Activated T-cell treated with anti-CD3 and anti-CD28 coated beads, Interleukin-2, amount 50 U/mL, for 1 hour (primary cell): ENCODE data around the gene RPL10A.
A peak's percentile ranks its signal among the peaks of the same experiment; 100 is the strongest.

Experiments
- DNase-seq: peaks from one replicate; pipeline ENCODE4 v3.0.0-alpha.2; 2020

Gene RPL10A

DNA sequence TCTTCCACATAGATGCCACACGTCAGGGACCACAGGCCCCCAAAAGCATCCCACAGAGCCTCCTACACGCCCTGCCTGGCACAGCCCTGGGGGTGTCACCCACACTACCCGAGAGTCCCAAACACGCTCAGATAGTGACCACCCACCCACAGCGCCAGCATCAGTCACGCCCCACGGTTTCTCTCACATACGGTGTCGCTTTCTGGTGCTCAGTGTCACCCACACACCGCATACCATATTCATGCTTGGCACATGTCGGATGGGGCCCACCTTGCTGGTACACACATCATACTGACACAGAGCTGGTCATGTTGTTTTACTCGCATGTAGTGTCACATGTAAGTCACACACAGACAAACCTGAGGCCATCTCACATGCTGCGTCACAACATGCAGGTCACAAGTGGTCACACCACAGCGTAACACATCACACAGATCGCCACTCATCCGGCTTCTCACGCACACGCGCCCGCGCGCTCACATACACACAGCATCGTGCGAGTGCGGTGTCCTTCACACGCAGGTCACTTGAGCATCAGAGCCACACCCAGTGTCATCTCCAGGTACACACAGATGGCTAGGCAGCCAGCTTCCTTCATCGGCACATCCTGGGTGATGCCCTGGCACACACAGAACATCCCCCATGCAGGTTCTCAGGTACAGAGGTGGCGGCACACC, 25.2 kb downstream of the RPL10A start:
- no peak for DNase-seq

DNA sequence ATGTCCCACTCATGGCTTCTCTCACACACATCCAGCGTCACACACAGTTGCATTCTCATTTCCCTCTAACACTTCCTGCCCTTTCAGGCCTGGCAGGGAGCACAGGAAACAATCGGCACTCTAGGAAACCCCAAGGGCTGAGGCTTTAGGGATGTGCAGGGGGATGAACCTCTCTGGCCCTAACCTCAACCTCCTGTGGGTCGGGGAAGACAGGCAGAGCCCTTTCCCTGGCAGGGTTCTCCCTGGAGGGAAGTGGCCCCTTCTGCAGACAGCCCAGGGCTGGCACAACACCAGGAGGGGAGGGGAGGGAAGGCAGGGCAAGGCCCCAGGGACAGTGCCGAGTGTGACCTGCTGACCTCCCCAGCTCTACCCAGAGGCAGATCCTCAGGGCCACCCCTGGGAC, 26.0 kb downstream of the RPL10A start:
- no peak for DNase-seq

DNA sequence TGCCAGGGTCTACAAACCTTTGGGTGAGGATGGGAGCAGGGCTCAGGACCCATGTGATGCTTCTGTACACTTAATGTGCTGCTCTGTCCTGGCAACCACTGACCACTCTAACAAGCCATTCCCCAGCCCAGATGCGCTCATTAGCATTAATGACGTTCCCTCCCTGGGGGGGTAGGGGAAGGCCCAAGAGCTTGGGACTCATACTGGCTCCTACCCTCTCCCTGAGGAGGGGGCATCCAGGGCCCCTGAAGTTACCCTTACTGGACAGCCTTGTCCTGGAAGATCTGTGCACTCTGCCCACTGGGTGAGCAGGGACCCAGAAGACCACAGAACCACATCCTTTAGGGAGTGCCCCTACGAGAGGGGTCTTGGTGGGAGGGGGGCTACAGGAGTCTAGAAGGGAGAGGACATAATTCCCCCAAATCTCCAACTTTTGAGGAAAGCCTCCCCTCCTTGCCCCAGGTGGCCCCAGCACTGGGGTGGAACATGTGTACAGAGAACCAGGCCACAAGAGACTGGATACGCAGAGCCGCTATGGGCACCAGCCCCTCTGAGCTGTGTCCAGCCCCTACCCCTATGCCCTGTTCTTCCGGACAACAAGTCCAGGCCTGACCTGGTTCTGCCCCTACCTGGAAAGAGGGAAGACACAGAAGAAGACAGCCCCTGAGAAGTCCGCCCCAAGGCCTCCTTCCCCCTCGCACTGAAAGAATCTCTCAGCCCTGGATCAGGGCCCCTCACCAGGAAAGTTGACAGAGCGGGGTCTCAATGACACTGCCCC, 27.2 kb downstream of the RPL10A start:
- no peak for DNase-seq

DNA sequence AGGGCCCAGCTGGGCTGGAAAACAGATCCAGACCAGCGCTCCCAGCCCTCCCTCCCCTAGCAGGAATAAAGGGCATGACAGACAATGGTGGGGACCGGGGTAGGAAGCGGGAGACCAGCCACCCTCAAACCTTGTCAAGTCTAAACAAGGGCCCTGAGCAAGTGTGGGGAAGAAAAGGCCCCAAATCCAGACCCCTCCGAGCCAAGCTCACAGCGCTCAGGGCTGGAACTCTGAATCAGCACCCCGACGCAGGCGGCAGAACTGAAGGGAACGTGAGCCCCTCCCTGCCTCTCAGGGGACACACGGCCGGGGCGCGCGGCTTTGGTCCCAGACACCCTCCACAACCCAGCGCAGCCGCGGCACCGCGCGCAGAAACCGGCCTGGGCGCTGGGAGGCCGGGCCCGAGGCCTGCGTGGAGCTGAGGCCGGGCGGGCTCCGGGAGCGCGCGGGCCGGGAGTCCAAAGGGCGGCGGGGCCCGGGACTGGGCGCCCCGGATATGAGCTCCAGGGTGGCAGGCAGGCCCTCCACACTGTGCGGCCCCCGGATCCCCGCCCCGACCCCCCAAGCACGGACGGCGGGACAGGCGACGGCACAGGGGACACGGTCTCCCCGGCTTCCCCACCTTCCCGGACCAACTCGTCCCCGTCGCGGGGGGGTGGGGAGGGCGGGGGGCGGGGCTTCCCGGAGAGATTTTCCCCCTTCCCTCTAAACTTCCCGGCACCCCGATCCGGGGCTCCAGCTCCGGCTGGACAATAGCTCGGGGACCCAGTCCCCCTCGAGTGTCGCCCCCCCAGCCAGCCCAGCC, 28.0 kb downstream of the RPL10A start:
- peak; percentile 35 for DNase-seq

DNA sequence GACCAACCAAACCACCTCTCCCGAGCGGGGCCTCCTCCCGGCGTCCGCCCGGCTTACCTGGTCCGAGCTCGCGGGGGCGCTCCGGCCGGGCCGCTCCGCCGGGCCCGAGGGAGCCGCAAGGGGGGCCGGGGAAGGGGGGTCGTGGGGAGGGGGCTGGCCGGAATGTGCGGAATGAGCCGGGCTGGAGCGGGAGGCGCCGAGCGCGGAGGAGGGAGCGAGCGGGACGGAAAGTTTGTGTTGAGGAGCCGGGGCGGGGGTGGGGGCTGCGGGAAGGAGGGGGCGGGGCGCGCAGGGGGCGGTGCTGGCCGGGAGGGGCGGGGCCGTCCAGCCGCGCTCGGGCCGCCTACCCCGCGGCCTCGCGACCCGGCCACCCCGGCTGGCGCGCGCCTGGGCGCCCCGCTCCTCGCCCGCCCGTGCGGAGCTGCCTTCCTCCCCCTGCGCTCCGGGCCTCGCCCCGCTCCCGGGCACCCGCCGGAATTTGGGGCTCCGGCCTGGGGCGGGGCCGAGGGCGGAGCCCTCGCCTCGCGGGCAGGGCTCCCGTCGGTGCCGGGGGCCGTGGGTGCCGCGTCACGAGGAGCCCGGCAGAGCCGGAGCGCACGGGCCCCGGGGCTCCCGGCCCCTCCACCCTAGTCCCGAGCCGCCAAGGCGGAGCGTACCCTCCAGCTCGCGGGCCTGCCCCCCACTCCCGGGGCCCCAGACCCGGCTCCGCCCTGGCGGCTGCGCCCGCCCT, 28.8 kb downstream of the RPL10A start, which contains the start of gene TEAD3:
TEAD3 (minus strand) TSS at position 239 of the 730 bp plus-strand sequence.
- peak; percentile 78 for DNase-seq

DNA sequence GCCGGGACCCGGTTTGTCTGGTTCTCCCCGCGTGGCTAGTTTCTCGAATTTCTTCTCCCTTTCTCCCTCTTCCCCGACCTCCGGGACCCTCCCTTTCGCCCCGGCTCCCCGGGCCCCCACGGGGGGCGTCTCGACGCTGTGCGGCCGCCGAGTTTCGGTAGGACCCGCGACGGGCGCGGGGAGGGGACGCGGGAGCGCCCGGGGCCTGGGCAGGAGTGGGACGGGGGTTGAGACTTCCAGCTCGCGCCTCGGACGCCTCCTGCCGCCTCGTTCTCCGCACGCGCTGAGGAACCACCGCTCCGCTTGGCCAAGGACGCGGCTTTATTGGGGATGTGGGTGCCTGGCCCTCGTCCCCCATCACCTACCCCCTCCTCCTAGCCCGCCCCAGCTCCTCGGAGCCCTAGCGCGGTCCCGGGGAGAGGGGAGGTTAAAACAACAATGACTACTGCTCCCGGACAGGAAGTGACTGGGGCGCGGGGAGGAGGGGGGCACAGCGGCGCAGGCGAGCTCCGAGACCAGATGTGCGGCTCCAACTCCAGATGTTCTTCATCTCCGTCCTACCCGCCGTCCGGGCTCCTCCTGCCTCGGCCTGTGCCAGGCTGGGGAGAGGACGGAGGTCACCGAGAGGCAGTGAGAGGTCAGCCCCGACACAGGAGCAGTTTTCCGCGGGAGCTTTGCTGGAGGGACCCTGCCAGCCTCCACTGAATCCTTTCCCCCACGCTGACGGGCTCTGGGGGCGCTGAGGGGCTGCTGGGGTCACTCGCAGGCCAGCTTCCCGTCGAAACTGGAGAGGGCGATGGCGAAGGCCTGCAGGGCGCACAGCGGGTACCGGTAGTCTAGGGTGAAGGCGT, 29.6 kb downstream of the RPL10A start:
- DNase-seq = peak; percentile 49

DNA sequence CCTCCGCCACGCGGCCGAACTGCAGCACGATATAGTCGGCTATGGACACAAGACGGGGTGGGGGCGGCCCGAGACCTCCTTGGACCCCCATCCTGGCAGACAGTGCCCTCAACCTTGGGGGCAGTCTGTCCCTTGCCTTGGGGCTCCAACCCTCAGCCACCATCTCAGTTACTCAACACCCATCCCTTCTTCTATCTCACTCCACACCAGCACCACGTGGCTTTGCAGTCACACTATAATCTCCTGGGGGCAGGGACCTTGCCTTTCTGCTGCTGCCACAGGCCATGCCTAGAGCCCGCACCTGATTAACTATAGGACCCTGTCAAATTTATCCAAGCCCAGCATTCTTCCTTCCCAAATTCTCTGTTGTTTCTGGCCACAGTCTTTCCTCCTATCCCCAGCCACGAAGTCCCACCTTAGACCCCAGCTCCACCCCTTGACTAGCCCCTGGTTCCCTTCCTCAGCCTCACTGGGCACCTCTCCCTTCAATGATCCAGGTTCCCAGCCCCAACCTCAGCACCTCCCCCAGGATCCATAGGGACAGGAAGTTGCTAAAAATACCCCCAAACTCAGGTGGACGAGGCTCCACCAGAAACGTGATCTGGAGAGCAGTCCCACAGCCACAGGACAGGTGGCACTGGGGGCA, 30.3 kb downstream of the RPL10A start:
- no peak for DNase-seq

DNA sequence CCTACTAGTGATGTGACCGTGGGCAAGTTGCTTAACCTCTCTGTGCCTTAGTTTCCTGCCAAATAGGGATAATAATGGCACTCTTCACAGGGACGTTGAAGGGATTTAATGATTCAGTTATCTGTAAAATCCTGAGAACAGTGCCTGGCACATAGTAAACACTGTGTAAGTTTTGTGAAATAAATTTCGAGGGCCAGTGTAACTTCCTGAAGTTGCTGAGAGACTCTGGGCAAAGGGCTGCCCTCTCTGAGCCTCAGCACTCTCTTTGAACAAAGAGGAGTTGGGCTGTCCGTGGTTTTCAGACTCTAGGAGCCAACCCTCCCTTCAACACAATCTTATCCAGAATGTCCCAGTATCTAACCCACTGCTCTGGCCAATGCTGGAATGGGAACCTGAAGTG, 31.2 kb downstream of the RPL10A start:
- no peak for DNase-seq

DNA sequence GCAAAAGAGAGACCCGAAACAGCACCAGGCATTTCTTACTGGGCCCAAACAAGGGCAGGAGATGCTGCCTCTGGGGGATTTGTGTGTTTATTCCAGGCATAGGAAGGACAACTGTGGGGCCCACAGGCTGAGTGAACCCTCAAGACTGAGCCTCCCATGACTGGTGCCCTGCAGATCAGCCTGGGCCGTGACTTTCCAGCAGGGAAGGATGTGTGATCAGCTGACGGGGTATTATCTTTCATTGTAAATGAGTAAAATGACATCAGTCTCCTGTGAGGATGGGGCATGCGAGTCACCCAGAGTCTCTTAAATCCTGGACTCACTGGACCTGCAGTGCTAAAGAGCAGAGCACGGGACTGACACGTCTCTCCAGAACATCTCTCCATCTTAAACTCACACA, 32.6 kb downstream of the RPL10A start:
- DNase-seq = no peak

DNA sequence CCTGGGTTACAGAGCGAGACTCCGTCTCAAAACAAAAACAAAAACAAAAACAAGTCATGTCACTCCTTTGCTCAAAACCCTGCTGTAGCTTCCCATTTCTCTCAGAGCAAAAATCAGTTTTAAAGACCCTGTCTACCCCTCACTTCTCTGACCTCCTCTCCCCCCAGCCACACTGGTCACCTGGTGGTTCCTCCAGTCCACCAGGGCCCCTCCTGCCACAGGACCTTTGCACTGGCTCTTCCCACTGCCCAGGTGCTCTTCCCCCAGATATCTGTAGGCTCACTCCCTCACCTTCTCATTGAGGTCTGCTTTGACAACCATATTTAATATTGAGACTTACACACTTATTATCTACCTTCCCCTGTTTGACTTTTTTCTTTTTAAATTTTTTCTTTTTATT, 33.6 kb downstream of the RPL10A start:
- DNase-seq = no peak

DNA sequence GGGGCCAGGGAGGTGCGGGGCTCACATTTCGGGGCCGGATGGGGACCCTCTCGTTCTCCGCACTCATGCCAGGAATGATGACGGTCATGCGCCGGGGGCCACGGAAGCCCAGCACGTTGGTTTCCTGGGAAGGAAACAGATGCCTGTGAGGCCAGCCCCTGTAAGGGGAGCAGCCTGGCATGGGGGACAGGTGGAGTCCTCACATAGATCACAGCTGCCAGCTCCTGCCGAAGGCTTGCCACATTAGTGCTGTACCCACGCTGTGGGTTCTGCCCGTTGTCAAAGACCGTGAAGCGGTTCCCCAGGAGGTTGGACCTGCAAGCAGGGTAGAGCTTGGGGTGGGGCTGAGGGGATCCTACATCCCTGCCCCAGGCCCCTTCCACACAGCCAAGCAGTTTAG, 35.3 kb downstream of the RPL10A start:
- DNase-seq = no peak

DNA sequence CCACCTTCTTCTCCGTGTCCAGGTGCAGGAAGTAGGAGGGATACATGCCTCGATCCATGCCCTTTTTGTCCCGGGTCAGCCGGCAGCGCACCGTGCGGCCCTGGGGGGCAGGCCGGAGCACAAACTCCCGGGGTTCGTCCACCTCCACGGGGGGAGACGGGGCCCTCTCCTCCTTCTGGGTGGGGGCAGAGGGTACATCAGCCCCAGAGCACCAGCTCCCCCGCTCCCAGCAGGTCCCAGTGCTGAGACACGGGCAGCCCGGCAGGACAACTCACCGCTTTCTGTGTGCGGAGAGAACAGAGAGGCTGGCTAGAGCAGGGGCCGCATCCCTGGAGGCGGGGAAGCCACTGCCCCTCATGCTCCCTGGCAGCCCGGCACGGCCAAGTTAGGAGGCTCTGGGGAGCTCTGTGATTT, 37.8 kb downstream of the RPL10A start:
- no peak for DNase-seq

DNA sequence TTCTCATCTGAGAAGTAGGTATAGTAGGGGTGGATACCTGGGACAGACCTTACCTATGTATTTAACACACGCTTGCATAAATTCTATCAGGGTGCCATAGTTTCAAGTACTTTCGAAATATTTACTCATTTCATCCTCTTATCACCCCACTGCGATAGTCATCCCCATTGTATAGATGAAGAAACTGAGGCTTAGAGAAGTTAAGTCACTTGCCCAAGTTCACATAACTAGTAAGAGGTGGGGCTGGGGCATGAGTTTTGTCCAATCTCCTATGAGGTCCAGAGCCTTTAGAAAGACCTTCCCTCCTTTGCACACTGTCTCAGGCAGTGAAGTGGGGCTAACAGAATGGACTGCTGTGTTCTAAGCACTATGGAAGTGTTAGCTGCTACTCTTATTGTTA, 38.3 kb downstream of the RPL10A start:
- DNase-seq = no peak

DNA sequence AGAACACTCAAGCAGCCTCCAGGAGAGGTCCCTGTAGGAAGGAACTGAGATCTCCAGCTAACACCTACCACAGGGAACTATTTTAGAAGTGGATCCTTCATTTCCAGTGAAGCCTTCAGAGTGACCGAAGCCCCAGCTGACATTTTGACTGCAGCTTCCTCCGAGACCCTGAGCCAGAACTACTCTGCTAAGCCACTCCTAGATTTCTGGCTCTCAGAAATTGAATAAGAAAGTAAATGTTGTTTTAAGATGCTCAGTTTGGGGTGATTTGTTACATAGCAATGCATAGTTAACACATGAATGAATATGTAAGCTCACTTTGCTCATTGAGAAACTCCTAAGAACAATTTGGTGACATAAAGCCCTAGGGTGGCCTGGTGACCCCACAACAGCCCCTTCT, 39.0 kb downstream of the RPL10A start:
- no peak for DNase-seq

DNA sequence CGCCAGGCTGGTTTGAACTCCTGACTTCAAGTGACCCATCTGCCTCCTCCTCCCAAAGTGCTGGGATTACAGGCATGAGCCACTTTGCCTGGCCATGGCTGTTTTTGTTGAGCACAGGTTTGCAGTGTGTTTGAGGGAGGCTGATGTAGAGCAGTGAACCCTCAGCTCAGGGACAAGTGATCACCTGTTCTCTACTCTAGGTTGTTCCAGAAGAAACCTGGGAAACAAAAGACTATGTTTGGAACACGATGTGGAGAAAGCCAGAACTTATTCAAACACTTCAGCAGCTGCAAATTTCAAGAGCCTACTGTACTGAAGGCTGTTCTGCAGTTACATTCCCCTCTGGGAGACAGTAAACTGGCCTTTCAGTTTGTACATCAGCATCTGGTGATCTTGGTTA, 39.8 kb downstream of the RPL10A start:
- DNase-seq = no peak

DNA sequence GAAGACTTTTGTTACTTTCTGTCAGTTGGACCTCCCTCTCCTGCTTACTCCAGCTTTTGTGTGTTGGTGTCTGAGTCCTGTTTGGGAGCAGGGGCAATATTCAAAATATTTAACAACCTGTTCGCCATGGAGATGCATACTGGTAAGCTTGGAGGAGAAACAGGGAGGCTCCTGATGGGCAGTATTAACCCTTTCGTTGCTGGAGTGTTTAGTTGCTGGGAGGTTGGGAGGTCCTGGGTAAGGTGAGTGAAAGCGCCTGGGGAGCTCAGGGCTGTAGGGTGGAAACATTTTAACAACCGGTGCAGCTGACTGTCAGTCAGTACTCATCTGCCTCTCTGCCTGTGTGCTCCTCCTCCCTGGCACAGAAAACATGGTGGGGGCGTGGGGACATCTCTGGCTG, 40.3 kb downstream of the RPL10A start:
- no peak for DNase-seq

DNA sequence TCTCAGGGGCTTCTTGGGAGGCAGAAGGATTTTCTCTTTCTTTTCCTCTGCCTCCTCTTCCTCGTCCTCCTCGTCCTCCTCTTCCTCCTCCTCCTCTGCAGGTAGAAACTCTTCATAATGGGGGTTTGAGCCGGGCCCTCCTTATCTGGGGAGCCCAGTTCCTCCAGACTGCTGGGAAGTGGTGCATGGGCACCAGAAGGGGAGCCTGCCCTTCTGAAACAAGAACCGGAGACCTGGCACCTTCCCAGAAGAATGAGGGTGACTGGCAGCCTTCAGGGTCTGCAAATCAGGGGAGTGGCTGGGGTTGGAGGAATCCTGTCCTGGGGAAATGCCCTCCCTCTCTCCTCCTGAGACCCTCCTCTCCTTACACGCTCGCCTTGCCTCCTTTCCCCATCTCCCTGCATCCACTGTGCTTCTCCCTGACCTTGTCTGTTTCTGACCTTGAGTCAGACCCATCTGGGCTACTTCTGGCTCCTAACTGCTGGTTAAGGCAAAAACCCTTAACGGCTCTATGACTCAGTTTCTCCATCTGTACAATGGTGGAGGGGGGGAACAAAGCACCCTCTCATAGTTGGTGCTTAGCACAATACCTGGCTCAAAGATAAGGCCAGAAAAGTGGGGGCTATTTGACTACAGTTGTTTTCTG, 42.8 kb downstream of the RPL10A start:
- DNase-seq = no peak

DNA sequence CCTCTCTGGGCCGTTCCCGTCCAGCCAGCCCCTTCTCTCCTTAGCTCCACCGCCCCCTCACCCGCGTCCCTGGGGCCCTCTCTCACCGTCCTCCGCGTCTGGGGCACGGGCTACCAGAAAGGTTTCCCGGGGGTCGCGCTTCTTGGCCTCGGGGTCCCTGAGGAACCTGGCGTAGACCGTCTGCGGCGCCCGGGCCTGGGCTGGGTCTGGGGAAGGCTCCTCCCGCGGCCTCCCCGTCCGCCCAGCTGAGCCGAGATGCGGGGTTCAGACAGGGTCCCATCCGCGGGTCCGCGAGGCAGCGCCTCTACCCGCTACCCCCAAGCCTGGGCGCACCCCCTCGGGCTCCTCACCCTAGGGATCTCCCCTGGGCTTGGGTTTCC, 43.4 kb downstream of the RPL10A start:
- DNase-seq = no peak

DNA sequence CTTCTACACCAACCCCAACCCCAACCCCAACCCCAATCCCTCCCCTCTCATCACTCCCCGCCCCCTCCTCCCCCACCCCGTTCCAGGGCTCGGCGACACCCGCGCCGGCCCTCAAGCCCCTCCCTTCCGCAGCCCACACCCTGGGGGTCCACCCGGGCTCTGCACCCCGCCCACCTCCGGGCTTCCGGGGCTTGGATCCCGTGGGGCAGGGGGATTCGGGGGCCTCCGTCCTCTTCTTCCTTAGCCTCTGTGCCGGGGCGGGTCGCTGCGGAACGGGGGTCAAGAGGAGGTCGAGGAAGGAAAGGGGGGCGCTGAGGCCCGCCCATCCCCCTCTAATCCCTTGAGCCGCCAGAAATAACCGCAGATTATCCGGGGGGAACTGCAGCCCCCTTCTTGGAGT, 43.8 kb downstream of the RPL10A start:
- no peak for DNase-seq

DNA sequence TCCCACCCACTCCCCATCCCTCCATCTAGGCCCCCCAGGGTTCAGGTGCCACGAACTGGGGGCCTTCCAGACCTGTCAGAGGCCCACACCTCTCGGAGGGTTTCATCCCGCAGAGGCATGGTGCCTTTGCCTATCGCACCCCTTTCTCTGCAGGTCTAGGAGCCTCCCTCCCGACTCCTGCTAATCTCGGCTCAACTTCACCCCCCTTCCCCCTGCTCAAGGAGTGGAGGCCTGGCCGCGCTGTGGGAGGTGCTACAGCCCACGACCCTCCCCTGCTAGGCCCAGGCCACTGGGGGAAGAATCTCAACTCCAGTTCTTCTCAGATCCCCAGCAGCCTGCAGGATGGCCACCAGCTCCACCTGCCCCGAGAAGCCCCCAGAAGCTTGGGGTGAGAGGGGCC, 44.5 kb downstream of the RPL10A start, which contains the start of gene TULP1:
TULP1 (minus strand) TSS at position 157 of the 400 bp plus-strand sequence; CDS start at position 119, 38 bp downstream.
- DNase-seq = no peak

DNA sequence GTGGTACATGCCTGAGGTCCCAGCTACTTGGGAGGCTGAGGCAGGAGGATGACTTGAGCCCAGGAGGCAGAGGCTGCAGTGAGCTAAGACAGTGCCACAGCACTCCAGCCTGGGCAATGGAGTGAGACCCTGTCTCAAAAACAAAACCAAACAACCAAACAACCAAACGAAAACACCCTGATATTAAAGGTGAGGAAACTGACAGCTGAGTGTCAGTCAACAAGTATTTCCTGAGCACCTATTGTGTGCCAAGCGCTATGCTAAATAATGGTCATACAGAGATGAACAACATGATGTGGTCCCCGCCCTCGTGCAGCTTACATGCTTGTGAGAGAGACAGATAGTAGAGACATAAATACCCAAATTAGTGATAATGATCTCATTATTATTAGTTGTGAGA, 46.4 kb downstream of the RPL10A start:
- DNase-seq = no peak
